Heart left ventricle (tissue), 13 donors: Measurements from ENCODE around the gene AKR1B1.

ENCODE experiments used
- CTCF ChIP-seq, 12 donors: fragments of 200-600 bp; sonication (generic) in 4 of 12; IDR thresholded peaks; one replicate each; pipeline versions ENCODE4 v1.5.0 to v1.8.0; 2018 to 2022; ENCODE audit warnings: antibody characterized with exemption in 12 of 12, mild to moderate bottlenecking in 5 of 12
- POLR2A ChIP-seq, 2 donors: fragments of 450-650 bp; IDR thresholded peaks; one replicate each; pipeline ENCODE4 v1.6.1; 2017; ENCODE audit warnings: antibody characterized with exemption in 2 of 2, mild to moderate bottlenecking in 2 of 2, moderate library complexity in 2 of 2
- donor health status: ischemic (EF 13 %, LVEDD 7.1; RV severe dilation, severe dysfunction).
- donor health status: DM: no; HTN: yes; CAD: no.
- donor health status: DM: no; HTN: no; CAD: no.
- donor health status: ischemic (EF 25% LVEDD 6.9; RV normal size, moderate dysfunction).
- donor health status: ischemic (EF 25% LVEDD 5.7; RV mildly dilated, moderate dysfunction).
- donor health status: ischemic (EF 35%, LVEDD 5.7; RV mildly dilated, moderate dysfunction).
- donor health status: nonischemic (EF 11% LVEDD 7.7; RV severe dilation, severe dysfunction).
- donor health status: DM: yes; HTN: yes; CAD: no.
- donor health status: PGD.
- donor health status: ischemic (EF 29% LVEDD 5.4; RV normal size, mild dysfunction).
- donor health status: nonischemic (EF 23%, LVEDD 6.1; RV moderate dilation, normal function).

GRCh38 chr7:134452419-134452838 is 6.5 kb downstream of the AKR1B1 start:
- TF ChIP-seq POLR2A (IDR thresholded peaks at IDR 0.05) (no peak), CTCF (IDR thresholded peaks at IDR 0.05) (no peak)
